ENCODE data around the gene ZNF567.
"Not testable (repeated sequence)": the region's sequence is repeated elsewhere in the genome, so short reads cannot be mapped to it uniquely, and the experiment has no call there.

DNA sequence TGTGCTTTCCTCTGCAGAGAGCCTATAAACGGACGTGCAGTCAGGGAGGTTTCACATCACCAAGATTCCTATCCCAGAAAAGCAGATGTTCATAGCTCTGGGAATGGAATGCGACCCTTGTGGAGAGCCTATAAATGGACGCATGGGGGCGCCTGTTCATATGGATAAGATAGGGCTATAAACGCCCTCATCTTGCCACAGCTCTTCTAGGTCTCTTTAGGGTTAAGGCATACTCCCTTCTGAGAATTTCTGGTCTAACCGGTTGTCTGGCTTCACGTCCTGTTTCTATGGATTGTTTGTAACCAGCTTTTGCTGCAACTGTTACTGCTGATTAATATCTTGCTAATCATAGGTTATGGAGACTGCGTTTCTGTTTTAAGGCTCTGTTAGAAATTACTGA lies 48.8 kb downstream of the ZNF567 start:
- TF ChIP-seq, protein P1, sequence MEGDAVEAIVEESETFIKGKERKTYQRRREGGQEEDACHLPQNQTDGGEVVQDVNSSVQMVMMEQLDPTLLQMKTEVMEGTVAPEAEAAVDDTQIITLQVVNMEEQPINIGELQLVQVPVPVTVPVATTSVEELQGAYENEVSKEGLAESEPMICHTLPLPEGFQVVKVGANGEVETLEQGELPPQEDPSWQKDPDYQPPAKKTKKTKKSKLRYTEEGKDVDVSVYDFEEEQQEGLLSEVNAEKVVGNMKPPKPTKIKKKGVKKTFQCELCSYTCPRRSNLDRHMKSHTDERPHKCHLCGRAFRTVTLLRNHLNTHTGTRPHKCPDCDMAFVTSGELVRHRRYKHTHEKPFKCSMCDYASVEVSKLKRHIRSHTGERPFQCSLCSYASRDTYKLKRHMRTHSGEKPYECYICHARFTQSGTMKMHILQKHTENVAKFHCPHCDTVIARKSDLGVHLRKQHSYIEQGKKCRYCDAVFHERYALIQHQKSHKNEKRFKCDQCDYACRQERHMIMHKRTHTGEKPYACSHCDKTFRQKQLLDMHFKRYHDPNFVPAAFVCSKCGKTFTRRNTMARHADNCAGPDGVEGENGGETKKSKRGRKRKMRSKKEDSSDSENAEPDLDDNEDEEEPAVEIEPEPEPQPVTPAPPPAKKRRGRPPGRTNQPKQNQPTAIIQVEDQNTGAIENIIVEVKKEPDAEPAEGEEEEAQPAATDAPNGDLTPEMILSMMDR (IDR thresholded peaks at IDR 0.05): not testable (repeated sequence)
- TF ChIP-seq POLR2A (IDR thresholded peaks at IDR 0.05): not testable (repeated sequence)

Measured in heart left ventricle (tissue), 13 donors.